NAMALWA (cell line): ENCODE data around the gene RXRA.
"Not testable (repeated sequence)": the region's sequence is repeated elsewhere in the genome, so short reads cannot be mapped to it uniquely, and the experiment has no call there.

Experiments
- DNase-seq: peaks from one replicate; pipeline ENCODE4 v3.0.0-alpha.2; 2015; ENCODE audit warnings: low spot score

The RXRA gene

DNA sequence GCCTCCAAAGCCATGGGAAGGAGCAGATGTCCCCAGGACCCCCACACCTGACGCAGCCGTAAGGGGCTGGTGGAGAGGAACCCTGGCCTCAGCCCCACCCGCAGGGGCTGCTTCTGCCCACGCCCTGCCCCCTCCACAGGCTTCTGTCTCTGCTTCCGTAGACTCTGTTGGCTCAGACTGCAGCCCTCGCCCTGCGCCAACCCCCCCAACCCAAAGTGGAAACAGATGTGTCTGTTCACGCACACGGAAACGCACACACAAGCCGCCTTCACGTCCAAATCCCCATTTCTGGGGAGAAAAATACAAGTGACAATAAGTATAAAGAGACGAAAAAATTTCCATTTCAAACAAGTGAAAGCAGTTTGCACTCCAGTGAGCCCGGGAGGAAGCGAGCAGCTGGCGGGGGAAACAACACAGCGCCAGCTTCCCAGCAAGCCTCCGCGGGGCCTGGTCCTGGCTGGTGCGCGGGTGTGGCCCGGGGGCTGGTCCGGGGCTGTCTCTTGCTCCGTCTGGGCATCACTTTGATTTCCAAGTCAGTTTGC is 32.6 kb upstream of the RXRA start:
- DNase-seq = no peak

DNA sequence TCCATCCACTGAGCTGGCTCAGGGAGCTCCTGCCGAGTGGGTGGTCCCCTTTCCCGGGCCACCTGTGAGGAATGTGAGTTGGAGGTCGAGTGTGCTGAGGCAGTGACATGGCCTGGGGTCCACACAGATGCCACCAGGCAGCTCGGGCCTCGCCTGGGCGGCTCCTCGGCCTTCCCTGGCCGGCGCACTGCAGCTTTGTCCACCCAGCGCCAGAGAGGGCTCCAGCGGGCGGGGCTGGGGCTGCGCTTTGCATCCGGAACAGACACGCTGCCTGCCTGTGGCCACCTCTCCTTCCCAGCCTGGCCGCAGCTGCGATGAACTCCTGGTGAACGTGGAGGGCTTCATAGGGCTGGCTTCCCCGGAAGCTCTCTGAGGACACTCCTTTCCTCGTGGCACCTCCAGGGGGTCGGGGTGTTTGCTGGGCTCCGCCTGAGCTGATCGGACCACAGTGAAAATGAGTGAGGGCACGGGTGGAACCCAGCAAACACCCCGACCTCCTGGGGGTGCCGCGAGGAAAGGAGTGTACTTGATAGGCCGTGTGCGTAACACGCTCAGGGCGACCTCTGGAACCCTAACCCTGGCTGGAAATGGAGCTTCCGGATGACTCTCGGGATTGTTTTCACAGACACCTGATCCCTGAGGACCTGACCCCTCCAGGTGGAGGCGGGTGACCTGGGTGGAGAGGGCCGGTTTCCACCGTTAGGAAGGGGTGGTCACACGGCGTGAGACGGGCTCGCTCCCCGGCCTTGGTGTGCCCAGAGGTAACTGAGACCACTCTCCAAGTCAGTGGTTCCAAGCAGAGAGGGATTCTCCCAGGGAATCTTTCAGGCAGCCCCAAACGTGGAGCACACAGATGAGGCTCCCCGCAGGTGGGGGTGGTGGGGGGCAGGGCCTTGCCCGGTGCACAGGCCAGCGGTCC is 31.8 kb upstream of the RXRA start:
- DNase-seq = no peak

- DNase-seq = no peak
Observed at GRCh38 chr9:134295101-134295745, 31.0 kb upstream of the RXRA start.

DNA sequence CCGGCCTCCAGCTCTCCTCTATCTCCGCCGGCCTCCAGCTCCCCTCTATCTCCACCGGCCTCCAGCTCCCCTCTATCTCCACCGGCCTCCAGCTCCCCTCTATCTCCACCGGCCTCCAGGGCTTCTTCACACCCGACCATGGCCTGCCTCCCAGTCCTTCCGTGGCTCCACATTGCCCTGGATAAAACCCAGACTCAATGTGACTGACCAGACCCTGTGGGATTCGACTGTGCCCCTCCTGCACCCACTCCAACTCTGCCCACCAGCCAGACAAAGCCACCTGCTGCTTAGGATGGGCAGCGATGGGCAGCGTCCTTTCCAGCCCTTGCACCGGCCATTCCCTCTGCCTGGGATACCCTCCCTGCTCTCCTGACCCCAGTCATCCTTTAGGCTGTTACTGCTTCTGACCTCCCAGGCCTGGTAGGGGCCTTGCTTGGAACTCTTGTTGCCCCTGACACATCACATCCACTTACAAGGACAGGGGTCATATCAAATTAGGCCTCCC is 30.5 kb upstream of the RXRA start:
- no peak for DNase-seq

- no peak for DNase-seq
Observed at GRCh38 chr9:134296301-134297082, 29.8 kb upstream of the RXRA start.

- no peak for DNase-seq
Observed at GRCh38 chr9:134297083-134297410, 29.2 kb upstream of the RXRA start.

- DNase-seq = no peak
Observed at GRCh38 chr9:134297576-134297975, 28.7 kb upstream of the RXRA start.

- DNase-seq = no peak
Observed at GRCh38 chr9:134298000-134298399, 28.3 kb upstream of the RXRA start.

- DNase-seq = no peak
Observed at GRCh38 chr9:134299068-134299467, 27.2 kb upstream of the RXRA start.

DNA sequence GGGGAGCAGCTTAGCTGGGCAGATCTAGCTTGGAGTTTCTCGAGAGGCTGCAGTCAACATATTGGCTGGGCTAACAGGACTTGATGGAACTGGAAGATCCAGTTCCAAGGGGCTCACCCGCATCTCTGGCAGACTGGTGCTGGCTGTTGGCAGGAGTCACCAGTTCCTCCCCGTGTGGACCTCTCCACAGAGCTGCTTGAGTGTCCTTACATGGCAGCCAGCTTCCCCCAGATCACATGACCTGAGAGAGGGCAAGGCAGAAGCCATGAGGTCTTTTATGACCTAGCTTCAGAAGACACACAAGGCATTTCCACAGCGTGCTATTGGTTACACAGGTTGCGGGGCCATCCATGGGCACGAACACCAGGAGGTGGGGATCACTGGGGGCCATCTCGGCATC is 26.4 kb upstream of the RXRA start:
- no peak for DNase-seq

DNA sequence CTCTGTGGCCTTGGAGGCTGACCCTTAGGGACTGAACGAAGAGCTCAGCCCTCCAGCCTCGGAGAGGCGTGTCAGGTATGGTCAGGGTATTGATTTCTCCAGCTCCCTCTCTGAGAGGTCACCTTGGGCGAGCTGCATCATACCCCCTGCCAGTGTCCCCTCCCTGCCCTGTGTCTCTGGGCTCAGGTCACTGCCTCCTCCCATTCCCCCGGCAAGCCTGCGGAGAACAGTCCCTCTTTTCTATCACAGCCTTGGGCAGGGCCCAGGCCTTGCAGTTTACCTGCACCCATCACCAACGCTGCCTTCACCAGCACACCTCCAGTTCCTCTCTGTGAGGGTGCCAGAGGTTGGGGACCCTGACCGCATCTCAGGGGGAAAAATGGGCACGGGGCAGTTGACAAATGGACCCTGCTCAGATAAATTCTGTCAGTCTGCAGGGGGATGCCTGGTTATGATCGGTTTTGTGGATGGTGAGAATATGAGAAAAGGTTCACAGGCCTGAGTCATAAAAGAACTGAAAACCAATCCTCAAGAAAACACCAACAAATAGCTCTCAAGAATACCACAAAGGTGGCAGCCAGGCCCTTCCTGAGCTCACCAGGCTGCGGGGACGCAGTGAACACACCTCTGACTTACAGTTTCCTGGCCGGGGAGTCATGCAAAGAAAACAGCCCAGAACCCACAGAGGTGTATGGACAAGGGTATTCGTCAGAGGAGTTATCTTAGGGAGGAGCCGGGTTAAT is 24.7 kb upstream of the RXRA start:
- no peak for DNase-seq

DNA sequence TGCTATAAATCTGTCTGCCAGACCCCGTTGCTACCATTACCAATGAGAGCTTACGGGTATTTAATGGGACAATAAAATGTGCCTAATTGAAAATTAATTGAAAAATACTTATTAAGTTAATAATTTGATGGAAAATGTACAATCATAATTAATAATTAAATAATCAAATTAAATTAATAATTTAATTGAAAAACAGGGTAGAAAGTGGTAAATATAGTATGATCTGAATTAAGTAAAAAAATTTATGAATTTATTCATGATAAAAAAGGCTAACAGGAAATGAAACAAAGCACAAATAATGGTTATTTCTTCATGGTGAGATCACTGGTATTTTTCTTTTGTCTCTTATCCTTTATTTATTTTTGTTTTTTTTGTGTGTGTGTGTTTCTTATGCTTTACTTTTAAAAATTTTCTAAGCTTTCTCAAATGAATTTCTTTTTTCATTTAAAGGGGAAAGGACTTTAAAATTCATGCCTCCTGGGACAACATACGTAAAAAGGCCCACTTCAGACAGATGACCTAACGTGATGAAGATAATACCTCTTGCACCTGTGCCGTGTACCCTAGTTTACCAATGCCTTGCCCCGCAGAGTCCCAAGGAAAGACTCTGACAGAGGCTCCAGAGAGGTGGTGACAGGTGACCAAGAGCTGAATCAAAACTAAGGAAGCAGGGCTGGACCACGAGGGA is 24.0 kb upstream of the RXRA start:
- no peak for DNase-seq

- DNase-seq = no peak
Observed at GRCh38 chr9:134303601-134304000, 22.7 kb upstream of the RXRA start.

DNA sequence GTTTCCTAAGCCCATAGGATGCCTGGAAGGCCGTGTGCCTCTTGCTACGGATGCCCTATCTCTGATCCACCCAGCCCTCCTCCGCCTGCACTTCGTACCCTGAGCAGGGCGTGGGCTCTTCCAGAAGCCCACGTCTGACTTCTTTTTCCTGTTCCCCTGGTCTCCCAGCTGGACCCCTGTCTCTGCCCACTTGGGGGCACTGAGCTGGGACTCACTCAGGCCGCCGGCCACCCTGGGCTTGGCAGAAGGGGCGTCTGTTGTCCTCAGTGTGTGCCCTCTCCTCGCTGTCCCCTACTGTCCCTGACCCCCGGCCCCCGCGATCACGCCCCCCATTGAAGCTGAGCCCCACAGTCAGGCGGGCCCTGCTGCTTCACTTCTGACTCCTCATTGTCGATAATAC is 22.0 kb upstream of the RXRA start:
- no peak for DNase-seq

DNA sequence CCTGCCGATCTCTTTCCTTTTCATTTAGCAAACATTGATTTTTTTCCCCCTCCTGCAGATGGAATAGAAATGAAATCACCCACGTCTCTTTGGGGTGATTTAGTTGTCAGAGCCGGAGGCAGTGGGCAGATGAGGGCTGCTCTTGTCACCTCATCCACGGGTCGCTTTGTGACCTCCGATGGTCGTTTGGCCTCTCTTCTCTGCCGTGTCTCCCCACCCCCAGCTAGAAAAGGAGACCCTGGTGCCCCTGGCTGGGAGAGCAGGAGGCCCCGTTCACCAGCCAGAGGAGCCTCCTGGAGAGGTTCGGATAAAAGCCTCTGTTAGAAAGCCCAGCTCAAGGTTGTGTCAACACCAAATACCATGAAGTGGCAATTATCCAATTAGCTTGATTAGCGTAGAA is 21.6 kb upstream of the RXRA start:
- DNase-seq = no peak

- DNase-seq = no peak
Observed at GRCh38 chr9:134305533-134305932, 20.7 kb upstream of the RXRA start.

DNA sequence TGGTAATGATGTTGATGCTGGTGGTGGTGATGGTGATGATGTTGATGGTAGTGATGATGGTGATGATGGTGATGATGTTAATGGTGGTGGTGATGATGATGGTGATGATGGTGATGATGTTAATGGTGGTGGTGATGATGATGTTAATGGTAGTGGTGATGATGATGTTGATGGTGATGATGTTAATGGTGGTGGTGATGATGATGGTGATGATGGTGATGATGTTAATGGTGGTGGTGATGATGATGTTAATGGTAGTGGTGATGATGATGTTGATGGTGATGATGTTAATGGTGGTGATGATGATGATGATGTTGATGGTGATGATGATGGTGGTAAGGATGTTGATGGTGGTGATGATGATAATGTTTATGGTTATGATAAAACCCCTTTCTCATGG is 20.2 kb upstream of the RXRA start:
- not testable (repeated sequence) for DNase-seq

DNA sequence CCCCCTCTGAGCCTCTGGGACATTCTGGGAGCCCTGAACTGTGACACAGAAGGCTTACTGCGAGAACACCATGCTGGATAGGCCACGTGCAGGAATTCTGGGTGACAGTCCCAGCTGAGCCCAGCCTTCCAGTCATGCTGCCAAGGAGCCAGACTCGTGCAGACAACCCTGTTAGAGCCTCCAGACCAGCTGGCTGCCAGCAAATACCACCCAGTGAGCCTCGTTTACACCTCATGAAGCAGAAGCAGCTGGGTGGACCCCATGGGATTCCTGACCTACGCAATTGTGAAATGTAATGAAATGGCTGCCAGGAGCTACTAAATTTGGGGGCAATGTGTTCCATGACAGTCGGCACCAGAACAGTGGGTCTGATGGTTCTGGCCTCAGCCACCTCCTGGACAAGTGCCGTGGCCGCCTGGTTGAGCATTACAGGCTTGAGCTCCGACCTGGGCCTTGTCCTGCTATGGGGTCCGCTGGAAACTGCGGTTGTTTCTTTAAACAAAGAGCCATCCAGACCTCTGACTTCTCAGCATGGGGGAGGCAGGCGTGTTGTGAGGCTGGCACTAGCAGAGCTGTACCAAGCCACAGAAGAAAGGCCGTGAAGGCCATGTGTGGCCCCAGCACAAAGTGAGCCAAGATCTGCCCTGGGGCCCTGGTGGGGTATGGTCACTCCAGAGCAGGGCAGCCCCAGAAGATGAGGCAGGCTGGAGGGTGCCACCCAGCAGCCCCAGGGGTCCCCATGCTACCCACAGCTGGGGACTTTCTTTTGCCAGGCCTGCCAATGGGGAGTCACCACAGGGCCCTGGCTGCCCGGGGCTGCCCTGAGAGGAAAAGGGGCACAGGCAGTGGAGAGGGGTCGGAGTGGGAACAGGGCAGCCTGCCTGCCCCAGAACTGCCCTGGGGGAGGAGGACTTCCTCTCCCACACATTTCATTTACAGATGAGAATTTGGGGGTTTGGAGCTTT is 19.3 kb upstream of the RXRA start:
- no peak for DNase-seq

- DNase-seq = no peak
Observed at GRCh38 chr9:134307674-134308638, 18.3 kb upstream of the RXRA start.
